Measurements from ENCODE around the gene SVIL. TPM values are rescaled to one million over a fixed set of nuclear protein-coding genes. Genes with fewer than 3 reads are reported as not detected.
A peak's percentile ranks its signal among the peaks of the same experiment; 100 is the strongest.
"Not testable (repeated sequence)": the region's sequence is repeated elsewhere in the genome, so short reads cannot be mapped to it uniquely, and the experiment has no call there.

The SVIL gene
- total RNA-seq, 2 donors from 2014 or later: 12.2 to 14.2 TPM

GRCh38 chr10:29600067-29600466 is 34.7 kb downstream of the SVIL start:
- H3K9me3 Mint-ChIP-seq: no peaks in the 10 kb centered on the region
- H3K36me3 Mint-ChIP-seq (ENCODE audit: insufficient read depth in 2 of 2): no peaks in the 10 kb centered on the region
- ATAC-seq (replicated peaks in 1 of 2): peak; percentile 46 to 60
- H3K4me3 Mint-ChIP-seq: no peak overlapping the region
- H3K4me1 Mint-ChIP-seq (ENCODE audit: low read depth): peaks cover 4% of the 10 kb centered on the region
- H3K27me3 Mint-ChIP-seq (ENCODE audit: low read depth): no peaks in the 10 kb centered on the region
- H3K27ac Mint-ChIP-seq: no peak overlapping the region
- DNase-seq: no peak

DNA sequence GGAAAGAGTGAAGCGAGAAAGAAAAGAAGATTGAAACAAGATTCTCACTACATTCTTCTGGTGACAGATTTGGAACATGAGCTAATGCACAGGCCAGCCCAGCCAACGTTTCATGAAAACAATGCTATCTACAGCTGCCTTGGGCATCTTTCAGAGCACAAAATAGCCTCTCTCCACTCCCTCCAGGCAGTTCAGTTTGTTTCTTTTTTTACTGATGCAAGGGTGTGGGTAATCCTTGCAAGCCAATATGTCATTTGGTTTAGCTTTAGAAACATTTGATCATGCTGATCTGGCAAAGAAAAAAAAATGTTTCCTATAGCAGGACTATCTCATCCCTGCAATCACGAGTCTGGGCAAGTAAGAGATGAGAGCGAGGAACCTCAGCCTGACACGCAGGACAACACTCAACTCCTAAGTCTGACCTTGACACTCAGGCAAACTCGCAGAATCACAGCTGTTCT is 35.9 kb downstream of the SVIL start:
- no peak for ATAC-seq (replicated peaks in 1 of 2)
- Mint-ChIP-seq H3K4me3 (no peak overlapping the region), H3K27ac (no peak overlapping the region), H3K27me3 (ENCODE audit: low read depth) (no peaks in the 10 kb centered on the region), H3K9me3 (no peaks in the 10 kb centered on the region), H3K36me3 (ENCODE audit: insufficient read depth in 2 of 2) (no peaks in the 10 kb centered on the region), H3K4me1 (ENCODE audit: low read depth) (peaks cover 4% of the 10 kb centered on the region)
- no peak for DNase-seq

DNA sequence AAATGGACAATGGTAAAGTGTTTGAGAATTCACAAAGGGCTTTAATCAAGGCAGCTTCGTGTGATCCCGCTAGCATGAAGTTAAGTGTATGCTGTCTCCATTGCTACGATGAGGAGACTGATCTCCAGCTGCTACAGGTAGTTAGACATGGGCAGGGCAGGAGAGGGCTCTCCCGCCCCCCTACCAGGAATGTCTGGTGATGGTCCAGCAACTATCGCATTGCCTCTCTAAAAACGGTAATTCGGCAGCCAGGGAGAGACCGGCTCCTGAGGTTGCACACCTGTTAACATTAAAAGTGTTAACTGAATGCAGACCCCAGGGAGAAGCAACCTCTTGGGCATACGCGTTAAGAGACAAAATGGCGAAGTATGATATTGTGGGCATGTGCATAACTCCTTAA is 37.9 kb downstream of the SVIL start:
- H3K9me3 Mint-ChIP-seq: no peaks in the 10 kb centered on the region
- H3K4me3 Mint-ChIP-seq: no peak overlapping the region
- H3K4me1 Mint-ChIP-seq (ENCODE audit: low read depth): peaks cover 4% of the 10 kb centered on the region
- H3K27me3 Mint-ChIP-seq (ENCODE audit: low read depth): no peaks in the 10 kb centered on the region
- H3K36me3 Mint-ChIP-seq (ENCODE audit: insufficient read depth in 2 of 2): no peaks in the 10 kb centered on the region
- DNase-seq (no peak), ATAC-seq (replicated peaks in 1 of 2) (no peak)
- H3K27ac Mint-ChIP-seq: no peak overlapping the region

GRCh38 chr10:29596356-29596755 is 38.4 kb downstream of the SVIL start:
- H3K36me3 Mint-ChIP-seq (ENCODE audit: insufficient read depth in 2 of 2): no peaks in the 10 kb centered on the region
- peaks cover 4% of the 10 kb centered on the region for H3K4me1 Mint-ChIP-seq (ENCODE audit: low read depth)
- no peak for DNase-seq
- no peak overlapping the region for H3K27ac Mint-ChIP-seq
- ATAC-seq (replicated peaks in 1 of 2): no peak
- no peaks in the 10 kb centered on the region for H3K9me3 Mint-ChIP-seq
- no peaks in the 10 kb centered on the region for H3K27me3 Mint-ChIP-seq (ENCODE audit: low read depth)
- no peak overlapping the region for H3K4me3 Mint-ChIP-seq

DNA sequence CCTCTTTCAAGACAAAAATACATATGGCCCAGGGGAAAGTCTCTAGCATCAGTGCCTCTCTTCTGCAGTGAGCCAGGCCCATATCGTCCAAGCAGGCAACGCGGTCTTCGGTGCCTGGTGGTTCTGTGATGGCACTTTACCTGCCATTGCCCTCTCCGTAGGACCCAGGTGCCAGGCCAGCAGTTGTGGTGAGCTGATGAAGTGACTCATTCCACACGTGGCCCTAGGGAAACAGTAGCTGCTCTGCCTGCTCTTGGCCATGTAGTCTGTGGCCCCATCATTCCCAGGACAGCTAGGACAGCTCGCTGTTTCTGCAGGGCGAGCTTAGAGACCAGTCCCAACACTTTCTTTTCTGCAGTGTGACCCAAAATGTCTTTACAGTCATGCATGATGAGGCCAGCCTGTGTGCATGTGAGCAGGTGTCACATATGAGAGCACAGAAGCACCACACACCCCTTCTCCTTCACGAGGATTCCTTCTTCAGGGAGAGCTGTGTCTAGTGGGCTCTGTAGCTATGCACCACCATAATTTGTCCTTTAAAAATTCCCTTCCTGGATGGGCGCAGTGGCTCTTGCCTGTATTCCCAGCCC is 39.0 kb downstream of the SVIL start:
- no peak for DNase-seq
- Mint-ChIP-seq H3K27me3 (ENCODE audit: low read depth) (no peaks in the 10 kb centered on the region), H3K4me3 (no peak overlapping the region), H3K27ac (no peak overlapping the region), H3K4me1 (ENCODE audit: low read depth) (peaks cover 4% of the 10 kb centered on the region), H3K9me3 (no peaks in the 10 kb centered on the region), H3K36me3 (ENCODE audit: insufficient read depth in 2 of 2) (no peaks in the 10 kb centered on the region)
- ATAC-seq (replicated peaks in 1 of 2): no peak

DNA sequence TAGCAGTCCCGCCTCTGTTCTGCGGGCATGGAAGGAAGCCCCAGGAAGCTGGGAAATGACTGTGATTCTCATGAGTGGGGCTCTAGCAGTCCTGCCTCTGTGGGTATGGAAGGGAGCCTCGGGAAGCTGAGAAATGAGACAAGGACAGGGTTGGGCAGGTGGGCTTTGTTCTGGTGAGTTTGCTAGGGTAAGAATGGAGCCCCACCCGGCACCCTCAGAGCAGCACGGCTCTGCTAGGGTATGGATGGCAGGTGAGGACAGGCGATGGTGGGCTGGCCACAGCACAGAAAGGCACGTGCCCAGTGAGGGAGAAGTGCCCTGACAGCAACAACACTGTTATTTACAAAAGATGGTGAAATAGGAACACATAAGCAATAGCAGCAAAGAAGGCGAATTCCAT is 39.6 kb downstream of the SVIL start:
- Mint-ChIP-seq H3K4me1 (ENCODE audit: low read depth) (peaks cover 10% of the 10 kb centered on the region), H3K27me3 (ENCODE audit: low read depth) (no peaks in the 10 kb centered on the region), H3K4me3 (no peak overlapping the region), H3K27ac (no peak overlapping the region), H3K9me3 (no peaks in the 10 kb centered on the region), H3K36me3 (ENCODE audit: insufficient read depth in 2 of 2) (no peaks in the 10 kb centered on the region)
- ATAC-seq (replicated peaks in 1 of 2) (no peak), DNase-seq (no peak)

DNA sequence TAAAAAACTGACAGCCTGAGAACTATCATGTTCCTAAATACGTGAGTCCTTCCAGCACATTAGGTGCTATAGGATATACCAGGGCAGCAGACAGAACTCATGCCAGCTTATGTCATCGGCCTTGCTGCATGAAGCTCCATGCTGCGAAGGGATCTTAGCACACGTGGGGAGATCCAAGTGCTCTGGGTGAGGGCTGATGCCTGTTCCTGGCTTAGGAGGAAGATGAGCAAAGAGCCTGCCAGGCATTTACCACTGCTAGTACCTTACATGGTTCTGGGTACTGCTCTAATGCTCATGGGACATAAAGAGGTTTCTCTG is 43.2 kb downstream of the SVIL start:
- Mint-ChIP-seq H3K4me3 (no peak overlapping the region), H3K27me3 (ENCODE audit: low read depth) (no peaks in the 10 kb centered on the region), H3K9me3 (no peaks in the 10 kb centered on the region), H3K4me1 (ENCODE audit: low read depth) (peaks cover 13% of the 10 kb centered on the region), H3K27ac (no peak overlapping the region), H3K36me3 (ENCODE audit: insufficient read depth in 2 of 2) (no peaks in the 10 kb centered on the region)
- no peak for DNase-seq
- ATAC-seq (replicated peaks in 1 of 2): no peak

DNA sequence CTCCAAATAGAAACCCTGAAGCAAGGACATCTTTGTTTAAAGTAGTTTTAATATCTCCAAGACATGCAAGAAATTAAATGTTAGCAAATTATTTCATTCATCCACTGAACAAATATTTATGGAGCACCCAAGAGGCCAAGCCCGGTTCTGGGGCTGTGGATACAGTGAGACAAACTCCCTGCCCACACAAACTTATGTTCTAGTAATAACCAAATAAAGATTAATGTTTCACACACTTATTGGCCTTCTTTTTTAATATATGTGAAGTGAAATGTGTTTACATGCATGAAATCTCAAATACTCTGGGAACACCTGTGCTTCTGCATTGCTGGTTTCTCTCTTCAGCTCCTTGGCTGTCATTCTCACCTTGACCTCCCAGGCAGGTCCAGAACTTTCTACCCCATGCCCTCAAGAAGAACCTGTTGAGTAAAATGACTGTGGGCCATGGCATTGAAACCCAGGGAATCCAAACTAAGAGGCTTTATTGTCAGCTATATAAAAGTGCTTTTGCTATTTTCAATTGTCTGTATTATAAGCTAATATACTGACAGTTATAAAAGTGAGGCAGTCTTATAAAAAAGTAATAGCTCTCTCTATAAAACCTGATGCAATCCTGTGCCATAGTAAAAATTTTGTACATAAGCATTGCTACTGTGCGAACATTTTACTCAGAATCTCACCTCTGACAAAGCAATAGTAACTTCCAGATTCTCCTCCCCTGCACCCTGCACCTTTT is 43.7 kb downstream of the SVIL start:
- Mint-ChIP-seq H3K4me3 (peak overlapping the region; percentile 41 to 48), H3K9me3 (no peaks in the 10 kb centered on the region), H3K27ac (peak overlapping the region; percentile 16), H3K27me3 (ENCODE audit: low read depth) (no peaks in the 10 kb centered on the region), H3K4me1 (ENCODE audit: low read depth) (peaks cover 13% of the 10 kb centered on the region), H3K36me3 (ENCODE audit: insufficient read depth in 2 of 2) (no peaks in the 10 kb centered on the region)
- DNase-seq: no peak
- ATAC-seq (replicated peaks in 1 of 2): no peak

DNA sequence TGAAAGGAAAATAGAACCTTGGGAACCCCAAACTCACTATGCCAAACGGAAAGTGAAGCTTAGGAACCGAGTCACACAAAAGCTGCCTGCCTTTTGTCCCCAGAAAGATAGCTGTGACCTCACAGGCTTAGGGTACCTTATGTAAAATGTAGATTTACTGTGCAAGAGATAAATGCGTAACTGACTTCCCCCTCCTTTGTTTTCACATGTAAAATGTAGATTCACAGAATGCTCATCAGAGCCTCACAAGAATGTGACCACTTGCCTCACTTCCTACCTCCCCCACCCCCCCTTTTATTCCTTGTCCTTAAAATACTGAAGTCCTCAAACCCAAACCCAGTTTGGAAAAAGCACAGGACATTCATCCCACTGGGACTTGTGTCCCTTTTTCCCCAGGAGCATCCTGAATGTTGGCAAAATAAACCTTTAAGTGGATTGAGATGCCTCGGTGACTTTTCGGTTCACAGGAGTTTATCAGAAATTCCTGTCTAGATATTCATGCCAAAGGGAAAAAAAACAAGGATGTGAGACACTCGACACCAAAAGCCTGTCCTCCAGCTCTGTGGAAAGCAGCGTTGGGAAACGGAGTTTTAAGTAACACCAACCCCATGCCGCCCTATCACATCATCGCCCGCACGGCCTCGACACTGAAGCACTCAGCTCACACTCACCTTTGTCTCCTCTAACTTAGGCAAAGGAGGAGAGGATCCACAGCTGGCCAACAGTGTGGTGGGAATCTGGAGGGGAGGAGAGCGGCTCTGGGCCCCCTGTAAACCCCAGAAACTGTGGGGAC is 45.9 kb downstream of the SVIL start:
- H3K4me3 Mint-ChIP-seq: no peak overlapping the region

GRCh38 chr10:29587750-29588628 is 46.8 kb downstream of the SVIL start:
- H3K4me3 Mint-ChIP-seq; DNase-seq; H3K36me3 Mint-ChIP-seq (ENCODE audit: insufficient read depth in 2 of 2); ATAC-seq (replicated peaks in 1 of 2); H3K9me3 Mint-ChIP-seq; H3K27ac Mint-ChIP-seq; H3K27me3 Mint-ChIP-seq (ENCODE audit: low read depth): not testable (repeated sequence)
- H3K4me1 Mint-ChIP-seq (ENCODE audit: low read depth): peaks cover 25% of the 10 kb centered on the region

More for the DNA sequence above, 45.9 kb downstream of the SVIL start:
- H3K27me3 Mint-ChIP-seq (ENCODE audit: low read depth): no peaks in the 10 kb centered on the region
- no peak overlapping the region for H3K27ac Mint-ChIP-seq
- H3K9me3 Mint-ChIP-seq: no peaks in the 10 kb centered on the region
- peaks cover 17% of the 10 kb centered on the region for H3K4me1 Mint-ChIP-seq (ENCODE audit: low read depth)
- ATAC-seq (replicated peaks in 1 of 2): no peak
- no peak for DNase-seq
- H3K36me3 Mint-ChIP-seq (ENCODE audit: insufficient read depth in 2 of 2): no peaks in the 10 kb centered on the region

DNA sequence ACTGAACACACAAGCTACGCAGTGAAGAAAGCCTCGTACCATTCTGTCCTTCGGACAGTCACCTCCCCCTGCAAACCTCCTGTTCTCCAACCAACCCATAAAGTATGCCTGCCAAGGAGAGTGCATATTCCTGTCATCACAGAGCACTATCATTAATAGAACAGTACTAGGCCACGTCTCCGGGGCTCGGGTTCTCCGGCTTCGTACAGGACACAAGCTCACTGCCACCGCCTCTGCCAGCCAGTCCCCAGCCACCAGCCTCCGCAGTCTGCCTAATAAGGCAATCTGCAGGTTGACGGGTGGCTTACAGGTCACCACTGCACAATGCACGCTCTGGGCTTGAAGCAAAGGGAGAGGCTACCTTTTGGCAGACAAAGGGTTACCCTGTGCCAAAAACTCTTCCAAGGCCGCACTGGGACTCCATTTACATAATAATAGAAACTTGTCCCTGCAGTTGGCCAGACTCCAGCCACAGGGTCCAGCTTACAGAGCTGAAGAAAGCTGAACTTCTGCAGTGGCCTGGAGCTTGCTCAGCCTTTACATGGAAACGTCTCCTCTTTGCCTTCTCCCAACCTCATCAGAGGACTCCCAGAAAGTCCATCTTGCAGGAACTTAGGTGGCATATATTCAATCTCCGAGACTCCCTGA is 47.5 kb downstream of the SVIL start:
- H3K27ac Mint-ChIP-seq, DNase-seq: not testable (repeated sequence)
- H3K4me1 Mint-ChIP-seq (ENCODE audit: low read depth): peaks cover 33% of the 10 kb centered on the region

DNA sequence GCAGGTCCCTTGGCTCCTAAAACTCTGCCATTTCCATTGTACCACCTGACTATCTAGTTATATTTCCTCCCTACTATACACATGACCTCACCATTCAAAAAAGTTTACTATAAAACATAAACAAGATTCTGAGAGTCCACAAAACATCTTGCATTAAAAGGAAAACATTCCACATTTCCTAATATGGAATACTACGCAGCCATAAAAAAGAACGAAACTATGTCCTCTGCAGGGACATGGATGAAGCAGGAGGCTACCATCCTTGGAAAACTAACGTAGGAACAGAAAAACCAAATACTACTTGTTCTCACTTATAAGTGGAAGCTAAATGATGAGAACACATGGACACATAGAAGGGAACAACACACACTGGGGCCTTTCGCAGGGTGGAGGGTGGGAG is 48.3 kb downstream of the SVIL start:
- Mint-ChIP-seq H3K27me3 (ENCODE audit: low read depth) (no peaks in the 10 kb centered on the region), H3K9me3 (no peaks in the 10 kb centered on the region)
- ATAC-seq (replicated peaks in 1 of 2): no peak

More for the DNA sequence above, 47.5 kb downstream of the SVIL start:
- ATAC-seq (replicated peaks in 1 of 2); H3K4me3 Mint-ChIP-seq; H3K27me3 Mint-ChIP-seq (ENCODE audit: low read depth); H3K9me3 Mint-ChIP-seq; H3K36me3 Mint-ChIP-seq (ENCODE audit: insufficient read depth in 2 of 2): not testable (repeated sequence)

More for the DNA sequence above, 48.3 kb downstream of the SVIL start:
- Mint-ChIP-seq H3K4me1 (ENCODE audit: low read depth) (peaks cover 36% of the 10 kb centered on the region), H3K4me3 (no peak overlapping the region), H3K36me3 (ENCODE audit: insufficient read depth in 2 of 2) (no peaks in the 10 kb centered on the region), H3K27ac (no peak overlapping the region)
- no peak for DNase-seq

Measured in activated T-cell treated with anti-CD3 and anti-CD28 coated beads, Interleukin-2, amount 50 U/mL, for 72 hours (primary cell).